ENCODE data around the gene B4GALNT3.
A peak's percentile ranks its signal among the peaks of the same experiment; 100 is the strongest.

Gene B4GALNT3

DNA sequence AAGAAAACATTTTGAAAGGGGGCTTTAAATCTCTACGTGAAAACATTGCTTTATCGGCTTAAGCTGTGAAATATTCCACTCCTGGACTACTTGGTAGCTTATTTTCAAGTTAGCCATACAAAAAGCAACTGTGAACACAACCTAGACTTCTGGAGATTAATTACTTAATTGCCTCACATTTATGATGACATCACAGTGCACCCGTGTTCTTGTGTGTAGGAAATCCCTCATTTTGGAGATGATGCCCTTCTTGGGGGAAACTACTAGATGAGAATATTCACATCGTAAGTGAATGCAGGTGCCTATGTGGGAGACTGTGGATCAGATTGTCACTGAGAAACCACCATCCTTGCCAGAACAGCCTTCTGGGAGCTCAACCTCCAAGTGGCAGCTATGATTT, 10.5 kb upstream of the B4GALNT3 start:
- TF ChIP-seq, protein P1, sequence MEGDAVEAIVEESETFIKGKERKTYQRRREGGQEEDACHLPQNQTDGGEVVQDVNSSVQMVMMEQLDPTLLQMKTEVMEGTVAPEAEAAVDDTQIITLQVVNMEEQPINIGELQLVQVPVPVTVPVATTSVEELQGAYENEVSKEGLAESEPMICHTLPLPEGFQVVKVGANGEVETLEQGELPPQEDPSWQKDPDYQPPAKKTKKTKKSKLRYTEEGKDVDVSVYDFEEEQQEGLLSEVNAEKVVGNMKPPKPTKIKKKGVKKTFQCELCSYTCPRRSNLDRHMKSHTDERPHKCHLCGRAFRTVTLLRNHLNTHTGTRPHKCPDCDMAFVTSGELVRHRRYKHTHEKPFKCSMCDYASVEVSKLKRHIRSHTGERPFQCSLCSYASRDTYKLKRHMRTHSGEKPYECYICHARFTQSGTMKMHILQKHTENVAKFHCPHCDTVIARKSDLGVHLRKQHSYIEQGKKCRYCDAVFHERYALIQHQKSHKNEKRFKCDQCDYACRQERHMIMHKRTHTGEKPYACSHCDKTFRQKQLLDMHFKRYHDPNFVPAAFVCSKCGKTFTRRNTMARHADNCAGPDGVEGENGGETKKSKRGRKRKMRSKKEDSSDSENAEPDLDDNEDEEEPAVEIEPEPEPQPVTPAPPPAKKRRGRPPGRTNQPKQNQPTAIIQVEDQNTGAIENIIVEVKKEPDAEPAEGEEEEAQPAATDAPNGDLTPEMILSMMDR (IDR thresholded peaks at IDR 0.05; ENCODE audit: extremely low read depth, insufficient read depth, missing control alignments), result no peak
- in situ Hi-C loops (cut with MboI; ENCODE audit: low pct_unique_long_range_greater_than_20kb, low sequenced_read_pairs, unreplicated experiment), result no loop called here
- no peak for DNase-seq (ENCODE audit: low spot score)

DNA sequence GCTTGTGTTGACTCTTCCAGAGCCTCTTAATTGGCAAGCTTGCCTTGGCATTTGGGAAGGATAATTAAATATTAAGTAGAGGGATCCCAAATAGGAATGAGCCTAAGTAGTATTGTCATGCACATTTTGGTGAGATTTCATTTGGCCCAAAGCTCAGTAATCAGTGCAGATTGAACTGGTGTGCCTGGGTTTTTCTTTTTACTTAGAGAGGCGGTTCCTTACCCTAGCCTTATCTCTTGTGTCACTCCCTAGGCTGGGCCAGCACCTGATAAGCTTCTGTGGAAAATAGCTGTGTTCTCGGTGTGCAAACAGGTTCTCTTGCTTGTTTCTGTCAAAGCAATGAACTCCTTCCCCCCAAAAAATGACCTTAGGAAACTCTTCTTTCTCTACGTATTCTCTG, 9.3 kb upstream of the B4GALNT3 start:
- in situ Hi-C loops (cut with MboI; ENCODE audit: low pct_unique_long_range_greater_than_20kb, low sequenced_read_pairs, unreplicated experiment), result loop anchor here (10.0 kb wide), 1 partner anchor 94 kb away; no protein-coding TSS in a partner anchor
- no peak for DNase-seq (ENCODE audit: low spot score)

DNA sequence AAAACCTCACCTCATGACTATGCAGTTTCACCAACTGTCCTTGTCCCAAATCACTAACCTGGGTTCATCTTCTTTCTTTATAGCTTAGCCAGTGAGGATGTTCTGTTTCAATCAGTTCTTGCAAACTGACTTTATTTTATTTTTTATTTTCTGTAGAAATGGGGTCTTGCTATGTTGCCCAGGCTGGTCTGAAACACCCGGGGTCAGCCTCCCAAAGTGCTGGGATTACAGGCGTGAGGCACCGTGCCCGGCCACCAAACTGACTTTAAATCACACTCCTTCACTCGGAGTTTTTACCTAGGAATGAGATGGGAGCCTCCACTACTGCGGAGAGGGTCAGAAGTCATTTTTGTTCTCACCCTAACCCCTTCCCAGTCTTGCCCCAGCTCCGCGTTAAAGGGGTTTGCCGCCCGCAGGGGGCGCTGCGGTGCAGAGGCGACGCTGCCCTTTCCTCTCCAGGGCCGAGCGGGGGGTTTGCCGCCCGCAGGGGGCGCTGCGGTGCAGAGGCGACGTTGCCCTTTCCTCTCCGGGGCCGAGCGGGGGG, 7.0 kb upstream of the B4GALNT3 start:
- in situ Hi-C loops (cut with MboI; ENCODE audit: low pct_unique_long_range_greater_than_20kb, low sequenced_read_pairs, unreplicated experiment), result loop anchor here (10.0 kb wide), 1 partner anchor 92 kb away; no protein-coding TSS in a partner anchor

More for the DNA sequence above, 9.3 kb upstream of the B4GALNT3 start:
- TF ChIP-seq, protein P1 (IDR thresholded peaks at IDR 0.05; ENCODE audit: extremely low read depth, insufficient read depth, missing control alignments), result no peak

GRCh38 chr12:454833-455232, 4.9 kb upstream of the B4GALNT3 start:
- in situ Hi-C loops (cut with MboI; ENCODE audit: low pct_unique_long_range_greater_than_20kb, low sequenced_read_pairs, unreplicated experiment), result loop anchor here (10.0 kb wide), 1 partner anchor 90 kb away; no protein-coding TSS in a partner anchor
- DNase-seq (ENCODE audit: low spot score), result no peak
- TF ChIP-seq, protein P1 (IDR thresholded peaks at IDR 0.05; ENCODE audit: extremely low read depth, insufficient read depth, missing control alignments), result no peak

More for the DNA sequence above, 7.0 kb upstream of the B4GALNT3 start:
- peak; percentile 74 for DNase-seq (ENCODE audit: low spot score)
- TF ChIP-seq, protein P1 (IDR thresholded peaks at IDR 0.05; ENCODE audit: extremely low read depth, insufficient read depth, missing control alignments), result peak; percentile 90

GRCh38 chr12:455821-456220, 3.9 kb upstream of the B4GALNT3 start:
- in situ Hi-C loops (cut with MboI; ENCODE audit: low pct_unique_long_range_greater_than_20kb, low sequenced_read_pairs, unreplicated experiment), result loop anchor here (10.0 kb wide), 1 partner anchor 89 kb away; no protein-coding TSS in a partner anchor
- TF ChIP-seq, protein P1 (IDR thresholded peaks at IDR 0.05; ENCODE audit: extremely low read depth, insufficient read depth, missing control alignments), result no peak
- no peak for DNase-seq (ENCODE audit: low spot score)

GRCh38 chr12:457676-458075, 2.1 kb upstream of the B4GALNT3 start:
- TF ChIP-seq, protein P1 (IDR thresholded peaks at IDR 0.05; ENCODE audit: extremely low read depth, insufficient read depth, missing control alignments), result no peak
- in situ Hi-C loops (cut with MboI; ENCODE audit: low pct_unique_long_range_greater_than_20kb, low sequenced_read_pairs, unreplicated experiment), result loop anchor here (10.0 kb wide), 1 partner anchor 87 kb away; no protein-coding TSS in a partner anchor
- peak; percentile 35 for DNase-seq (ENCODE audit: low spot score)
